ENCODE data around the gene TMEM132C.
A peak's percentile ranks its signal among the peaks of the same experiment; 100 is the strongest.

Gene TMEM132C

GRCh38 chr12:128312661-128313060 lies 45.7 kb downstream of the TMEM132C start:
- DNase-seq (ENCODE audit: low read depth): no peak
- TF ChIP-seq CTCF (IDR thresholded peaks at IDR 0.05; ENCODE audit: low read length, missing control alignments): no peak
- no peak overlapping the region for H3K4me3 ChIP-seq (replicated peaks; ENCODE audit: low read depth, low read length)

- TF ChIP-seq CTCF (IDR thresholded peaks at IDR 0.05; ENCODE audit: low read length, missing control alignments): no peak
- DNase-seq (ENCODE audit: low read depth): no peak
Measured at GRCh38 chr12:128313931-128314330, 47.0 kb downstream of the TMEM132C start.

GRCh38 chr12:128314611-128315010 lies 47.6 kb downstream of the TMEM132C start:
- TF ChIP-seq CTCF (IDR thresholded peaks at IDR 0.05; ENCODE audit: low read length, missing control alignments): no peak
- no peak for DNase-seq (ENCODE audit: low read depth)
- no peak overlapping the region for H3K4me3 ChIP-seq (replicated peaks; ENCODE audit: low read depth, low read length)

More at GRCh38 chr12:128313931-128314330, 47.0 kb downstream of the TMEM132C start:
- H3K4me3 ChIP-seq (replicated peaks; ENCODE audit: low read depth, low read length): no peak overlapping the region

GRCh38 chr12:128316078-128316477 lies 49.1 kb downstream of the TMEM132C start:
- no peak for DNase-seq (ENCODE audit: low read depth)
- H3K4me3 ChIP-seq (replicated peaks; ENCODE audit: low read depth, low read length): no peak overlapping the region

GRCh38 chr12:128316973-128317526 lies 50.1 kb downstream of the TMEM132C start:
- DNase-seq (ENCODE audit: low read depth): peak; percentile 11
- no peak for TF ChIP-seq CTCF (IDR thresholded peaks at IDR 0.05; ENCODE audit: low read length, missing control alignments)
- no peak overlapping the region for H3K4me3 ChIP-seq (replicated peaks; ENCODE audit: low read depth, low read length)

More at GRCh38 chr12:128316078-128316477, 49.1 kb downstream of the TMEM132C start:
- no peak for TF ChIP-seq CTCF (IDR thresholded peaks at IDR 0.05; ENCODE audit: low read length, missing control alignments)

GRCh38 chr12:128318341-128318740 lies 51.4 kb downstream of the TMEM132C start:
- no peak for TF ChIP-seq CTCF (IDR thresholded peaks at IDR 0.05; ENCODE audit: low read length, missing control alignments)
- no peak for DNase-seq (ENCODE audit: low read depth)

GRCh38 chr12:128318946-128319345 lies 52.0 kb downstream of the TMEM132C start:
- no peak for TF ChIP-seq CTCF (IDR thresholded peaks at IDR 0.05; ENCODE audit: low read length, missing control alignments)
- no peak for DNase-seq (ENCODE audit: low read depth)

More at GRCh38 chr12:128318341-128318740, 51.4 kb downstream of the TMEM132C start:
- H3K4me3 ChIP-seq (replicated peaks; ENCODE audit: low read depth, low read length): no peak overlapping the region

More at GRCh38 chr12:128318946-128319345, 52.0 kb downstream of the TMEM132C start:
- H3K4me3 ChIP-seq (replicated peaks; ENCODE audit: low read depth, low read length): no peak overlapping the region
